ENCODE results near the gene MOGAT1.
"Not testable (repeated sequence)": the region's sequence is repeated elsewhere in the genome, so short reads cannot be mapped to it uniquely, and the experiment has no call there.

The MOGAT1 gene

DNA sequence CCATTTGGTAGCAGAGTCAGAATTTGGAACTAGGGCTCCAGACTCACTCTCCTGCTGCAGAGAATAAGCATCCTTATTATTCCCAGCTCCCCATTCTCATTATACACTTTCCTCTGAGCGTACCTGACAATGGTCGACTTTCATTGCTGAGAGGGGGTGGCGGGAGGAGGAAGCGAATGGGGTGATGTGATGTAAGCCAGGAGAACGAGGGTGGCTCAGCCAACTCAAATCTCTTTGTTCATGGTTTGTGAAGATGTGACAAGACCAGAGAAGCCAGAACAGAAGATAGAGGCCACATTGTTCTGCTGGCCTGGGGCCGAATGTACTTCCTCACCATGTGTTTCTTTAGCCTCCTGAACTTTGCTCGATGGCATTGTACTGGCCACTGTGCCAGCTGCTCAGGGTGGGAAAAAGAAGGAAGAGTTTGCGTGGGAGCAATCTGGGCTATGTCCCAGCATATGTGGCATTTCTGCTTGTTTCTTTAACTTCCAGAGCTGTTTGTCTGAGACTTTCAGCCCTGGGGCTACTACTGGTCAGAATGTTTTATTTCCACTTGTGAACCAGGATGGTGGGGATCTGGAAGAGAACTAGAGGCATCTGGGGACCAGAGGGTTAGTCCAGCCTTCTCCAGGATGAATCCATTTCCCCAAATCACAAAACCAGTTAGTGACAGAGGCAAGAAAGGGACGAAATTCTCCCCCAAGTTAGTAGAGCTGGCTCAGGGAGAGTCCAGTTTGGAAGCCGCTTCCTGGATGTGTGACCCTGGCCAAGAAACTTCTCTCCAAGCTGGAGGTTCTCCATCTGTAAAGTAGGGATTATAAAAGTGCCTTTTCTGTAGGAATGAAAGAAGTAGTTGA is 62.6 kb downstream of the MOGAT1 start:
- Histone ChIP-seq H3K4me3 (no peak overlapping the region), H3K27ac (peak overlapping the region in 2 of 21 experiments; percentile 54 to 59)

DNA sequence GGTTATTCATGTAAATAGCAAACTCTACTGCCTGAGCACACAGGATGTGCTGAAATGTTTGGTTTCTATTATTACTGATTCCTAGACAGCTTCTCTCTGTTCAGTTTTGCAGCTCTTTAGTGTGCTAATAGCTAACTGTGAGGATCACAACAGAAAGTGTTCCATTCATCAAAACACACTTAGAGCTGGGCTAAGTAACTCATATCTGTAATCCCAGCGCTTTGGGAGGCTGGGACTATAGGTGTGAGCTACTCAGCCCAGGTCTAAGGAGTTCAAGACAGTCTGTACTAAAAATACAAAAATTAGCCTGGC is 63.2 kb downstream of the MOGAT1 start:
- H3K27ac ChIP-seq = no peak overlapping the region

DNA sequence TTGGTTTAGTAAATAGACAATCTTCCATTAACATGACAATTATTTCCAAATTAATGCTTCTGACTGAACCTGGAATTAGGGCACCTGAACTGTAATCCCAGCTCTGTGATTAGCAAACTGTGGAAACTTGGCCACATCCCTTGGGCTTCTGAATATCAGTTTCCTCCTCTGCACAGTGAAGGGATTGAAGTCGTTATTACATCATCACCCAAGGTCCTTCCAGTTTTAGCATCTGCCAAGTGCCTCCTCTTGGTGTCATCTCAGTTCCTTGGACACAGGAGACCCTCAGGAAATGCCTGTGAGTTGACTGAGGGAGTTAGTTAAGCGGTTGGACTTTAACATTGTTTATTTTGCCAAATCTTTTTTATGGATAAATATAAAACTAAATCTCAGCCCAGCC is 64.8 kb downstream of the MOGAT1 start:
- no peak overlapping the region for H3K27ac ChIP-seq
- no peak overlapping the region for H3K4me3 ChIP-seq

More for the DNA sequence above, 63.2 kb downstream of the MOGAT1 start:
- H3K4me3 ChIP-seq = no peak overlapping the region

DNA sequence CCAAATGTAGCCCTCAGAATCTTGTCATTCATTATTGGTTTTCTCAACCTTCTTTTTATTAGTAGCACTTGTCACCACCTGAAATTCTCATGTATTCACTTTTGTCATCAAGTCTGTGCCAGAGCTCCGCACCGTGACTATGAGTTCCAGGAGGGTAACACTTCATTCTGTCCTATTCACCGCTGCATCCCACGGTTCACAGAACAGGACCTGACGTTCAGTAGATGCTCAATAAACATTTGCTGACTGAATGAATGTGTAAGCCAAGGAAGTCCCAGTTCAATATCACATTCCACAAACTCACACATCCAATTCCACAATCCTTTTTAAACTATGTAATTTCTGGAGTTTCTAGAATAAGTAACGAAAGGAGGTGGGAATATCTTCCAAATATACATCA is 65.5 kb downstream of the MOGAT1 start:
- H3K27ac ChIP-seq = no peak overlapping the region
- no peak overlapping the region for H3K4me3 ChIP-seq

DNA sequence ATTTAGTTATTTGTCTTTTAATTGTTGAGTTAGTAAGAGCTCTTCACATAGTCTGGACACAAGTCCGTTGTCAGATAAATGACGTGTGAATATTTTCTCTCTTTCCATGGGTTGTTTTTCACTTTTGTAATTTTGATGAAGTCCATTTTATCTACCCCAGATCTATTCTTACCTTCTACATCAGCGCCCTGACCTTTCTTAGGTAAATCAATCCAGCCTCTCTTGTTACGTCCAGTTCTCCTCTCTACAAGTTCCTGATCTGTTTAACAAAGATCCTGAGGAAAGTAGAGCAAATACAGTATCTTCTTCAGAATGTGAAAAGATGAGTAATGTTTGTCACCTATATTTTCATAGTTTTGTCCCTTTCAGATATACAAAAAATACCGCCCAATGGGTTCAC is 66.9 kb downstream of the MOGAT1 start:
- H3K27ac ChIP-seq = no peak overlapping the region

DNA sequence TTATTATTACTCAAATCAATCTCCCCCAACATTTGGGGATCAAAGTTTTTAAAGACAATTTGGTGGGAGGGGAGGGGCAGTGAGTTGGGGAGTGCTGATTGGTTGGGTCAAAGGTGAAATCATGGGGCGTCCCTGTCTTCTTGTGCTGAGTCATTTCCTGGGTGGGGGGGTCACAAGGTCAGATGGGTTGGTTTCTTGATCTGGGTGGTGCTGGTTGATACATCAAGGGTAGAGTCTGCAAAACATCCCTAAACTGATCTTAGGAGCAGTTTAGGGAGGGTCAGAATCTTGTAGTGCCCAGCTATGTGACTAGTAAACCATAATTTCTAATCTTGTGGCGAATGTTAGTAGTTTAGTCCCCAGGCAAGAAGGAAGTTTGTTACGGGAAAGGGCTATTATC is 67.4 kb downstream of the MOGAT1 start:
- Histone ChIP-seq H3K27ac (no peak overlapping the region), H3K4me3 (no peak overlapping the region)

More for the DNA sequence above, 66.9 kb downstream of the MOGAT1 start:
- H3K4me3 ChIP-seq = no peak overlapping the region

DNA sequence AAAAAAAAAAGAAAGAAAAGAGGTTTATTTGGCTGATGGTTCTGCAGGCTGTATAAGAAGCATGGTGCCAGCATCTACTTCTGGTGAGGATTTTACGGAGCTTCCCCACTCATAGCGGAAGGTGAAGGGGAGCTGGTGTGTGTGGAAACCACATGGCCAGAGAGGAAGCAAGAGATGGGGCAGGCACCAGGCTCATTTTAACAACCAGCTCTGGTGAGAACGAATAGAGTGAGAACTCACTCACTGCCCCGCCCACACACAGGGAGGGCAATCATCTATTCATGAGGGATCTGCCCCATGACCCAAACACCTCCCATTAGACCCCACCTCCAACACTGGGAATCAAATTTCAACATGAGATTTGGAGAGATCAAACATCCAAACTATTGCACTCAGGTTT is 68.5 kb downstream of the MOGAT1 start:
- H3K27ac ChIP-seq = no peak overlapping the region
- no peak overlapping the region for H3K4me3 ChIP-seq

DNA sequence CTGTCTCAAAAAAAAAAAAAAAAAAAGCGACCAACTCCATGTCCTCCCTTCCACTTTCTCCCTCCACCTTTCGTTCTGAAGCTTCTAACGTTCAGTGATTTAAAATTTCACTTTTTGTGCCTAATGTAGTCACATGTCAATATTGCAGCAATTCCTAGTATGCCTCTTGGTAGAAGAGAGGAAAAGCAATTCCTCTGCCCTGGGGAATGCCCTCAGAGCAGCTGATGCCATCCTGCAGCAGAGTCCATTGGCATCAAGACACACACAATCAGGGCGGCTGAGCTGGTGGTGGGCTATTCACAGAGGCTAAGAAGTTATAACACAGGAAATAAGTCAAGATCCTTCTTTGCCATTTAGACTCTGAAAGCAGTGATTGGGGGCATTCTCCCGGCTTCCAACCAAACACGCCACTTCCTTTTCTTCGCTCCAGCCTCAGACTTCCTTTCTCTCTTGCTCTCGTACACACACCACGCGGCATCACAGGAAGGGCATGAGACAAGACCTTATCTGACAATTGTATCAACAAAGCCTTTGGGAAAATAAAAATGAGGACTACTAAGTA is 71.9 kb downstream of the MOGAT1 start:
- peak overlapping the region in 1 of 21 experiments; percentile 2 for H3K27ac ChIP-seq
- no peak overlapping the region for H3K4me3 ChIP-seq

DNA sequence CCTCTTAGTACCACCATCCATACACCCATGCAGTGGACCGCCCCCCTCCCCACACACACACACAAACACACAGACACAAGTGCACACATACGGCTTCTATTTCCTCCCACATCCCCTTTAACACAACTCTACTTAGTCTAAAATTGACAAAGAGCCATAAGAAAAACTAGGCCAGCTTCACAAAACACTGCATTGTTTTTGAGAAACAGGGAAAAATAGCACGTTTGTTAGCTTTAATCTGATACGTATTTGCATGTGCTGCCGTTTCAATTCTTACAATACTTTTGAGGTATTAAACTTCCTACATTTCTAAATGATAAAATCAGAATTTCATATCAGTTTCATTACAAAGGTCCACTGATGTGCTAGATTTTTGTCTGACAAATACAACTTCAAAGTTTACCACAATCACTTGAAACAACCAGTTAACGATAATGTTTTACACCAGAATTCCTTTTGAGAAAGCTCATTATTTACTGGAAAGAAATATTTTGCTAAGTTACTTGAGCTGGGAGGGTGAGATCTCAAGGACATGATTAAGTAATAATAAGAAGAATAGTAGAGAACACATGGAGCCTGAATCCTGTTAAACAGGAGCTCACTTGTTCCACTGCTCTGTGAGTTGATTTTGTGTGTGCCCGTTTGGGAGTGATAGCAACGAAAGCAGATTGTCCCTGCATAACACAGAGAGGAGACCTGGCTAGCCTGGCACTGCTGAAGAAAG is 74.5 kb downstream of the MOGAT1 start:
- H3K4me3 ChIP-seq = no peak overlapping the region
- H3K27ac ChIP-seq = no peak overlapping the region

DNA sequence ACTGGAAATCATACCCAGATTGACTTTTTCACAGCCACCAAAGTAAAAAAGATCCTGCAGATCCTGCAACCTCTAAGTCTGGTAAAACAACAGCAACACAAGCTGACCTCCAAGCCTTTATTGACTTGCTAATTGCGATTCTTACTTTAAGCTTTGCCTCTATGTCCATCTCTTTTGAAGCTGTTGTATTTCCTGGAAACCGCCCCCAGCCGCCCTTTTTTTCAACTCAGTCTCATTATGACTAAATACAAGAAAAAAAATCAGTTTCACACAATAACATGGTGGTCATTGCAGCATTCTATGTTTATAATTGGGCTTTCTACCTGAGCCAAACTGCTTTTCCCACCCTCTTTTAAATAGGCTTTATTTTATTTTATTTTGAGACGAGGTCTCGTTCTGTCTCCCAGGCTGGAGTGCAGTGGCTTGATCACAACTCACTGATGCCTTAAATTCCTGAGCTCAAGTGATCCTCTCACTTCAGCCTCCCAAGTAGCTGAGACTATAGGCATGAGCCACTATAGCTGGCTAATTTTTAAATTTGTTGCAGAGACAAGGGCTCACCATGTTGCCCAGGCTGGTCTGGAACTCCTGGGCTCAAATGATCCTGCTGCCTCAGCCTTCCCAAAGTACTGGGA is 76.2 kb downstream of the MOGAT1 start:
- no peak overlapping the region for H3K27ac ChIP-seq
- H3K4me3 ChIP-seq = no peak overlapping the region

DNA sequence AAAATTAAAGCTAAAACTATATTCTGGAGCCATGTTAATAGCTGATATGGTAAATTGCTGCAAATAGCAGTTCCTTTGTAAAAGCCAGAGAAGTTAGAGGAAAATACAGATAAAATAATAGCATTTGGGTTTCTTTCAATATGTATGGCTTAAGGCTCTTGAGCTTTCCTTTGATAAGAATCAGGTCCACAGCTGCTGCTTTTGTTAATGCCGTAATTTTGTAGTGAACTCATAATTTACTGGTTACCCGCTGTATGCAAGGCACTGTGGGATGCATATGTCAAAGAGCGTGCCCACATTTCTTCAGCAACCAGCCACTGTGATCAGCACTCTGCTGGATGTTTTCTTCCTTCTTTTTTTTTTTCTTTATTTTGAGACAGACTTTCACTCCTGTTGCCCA is 79.1 kb downstream of the MOGAT1 start:
- Histone ChIP-seq H3K4me3 (no peak overlapping the region), H3K27ac (no peak overlapping the region)

DNA sequence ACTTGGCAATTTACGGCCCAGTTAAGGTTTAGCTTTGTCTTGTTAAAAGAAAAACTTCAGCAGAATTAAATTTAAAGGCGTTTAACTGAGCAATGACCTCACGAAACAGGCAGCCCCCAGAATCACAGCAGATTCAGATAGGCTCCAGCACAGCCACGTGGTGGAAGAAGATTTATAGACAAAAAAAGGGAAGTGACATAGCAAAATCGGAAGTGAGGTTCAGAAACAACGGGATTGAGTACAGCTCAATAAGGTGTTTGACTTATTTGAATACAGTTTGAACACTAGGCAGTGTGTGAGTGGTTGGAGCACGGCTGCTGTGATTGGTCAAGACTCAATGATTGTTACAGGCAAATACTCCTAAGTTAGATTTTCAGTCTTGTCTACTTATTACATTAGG is 79.8 kb downstream of the MOGAT1 start:
- no peak overlapping the region for H3K27ac ChIP-seq

DNA sequence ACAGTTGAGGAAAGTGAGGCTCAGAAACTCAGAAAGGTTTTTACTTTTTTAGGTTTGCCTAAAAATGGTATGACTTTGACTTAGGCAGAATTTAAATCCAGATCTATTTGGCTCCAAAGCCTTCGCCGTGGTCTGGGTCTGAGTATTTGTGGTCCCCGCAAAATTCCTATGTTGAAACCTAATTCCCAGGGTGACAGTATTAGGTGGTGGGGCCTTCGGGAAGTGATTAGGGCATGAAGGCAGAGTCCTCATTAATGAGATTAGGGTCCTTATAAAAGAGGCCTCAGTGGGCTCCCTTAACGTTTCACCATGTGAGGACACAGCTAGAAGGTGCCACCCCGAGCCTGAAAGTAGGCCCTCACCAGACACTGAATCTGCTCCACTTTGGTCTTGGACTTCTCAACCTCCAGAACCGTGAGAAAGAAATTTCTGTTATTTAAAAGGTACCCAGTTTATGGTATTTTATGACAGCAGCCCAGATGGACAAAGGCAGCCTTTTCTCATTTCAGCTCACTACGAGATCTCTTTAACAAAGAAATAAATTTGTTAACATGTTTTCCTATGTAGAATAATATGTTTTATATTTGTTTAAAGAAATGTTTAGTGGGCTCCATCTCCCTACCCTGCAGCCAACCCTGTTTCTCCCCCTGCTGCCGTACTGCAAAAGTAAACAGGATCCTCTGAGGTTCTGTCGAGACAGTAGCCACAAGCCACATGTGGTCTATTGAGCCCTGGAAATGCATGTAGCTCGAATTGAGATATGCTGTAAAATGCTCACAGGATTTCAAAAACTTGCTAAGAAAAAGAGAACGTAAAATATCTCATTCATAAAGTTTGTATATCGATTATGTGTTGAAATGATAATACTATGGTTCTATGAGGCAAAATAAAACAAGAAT is 80.6 kb downstream of the MOGAT1 start:
- Histone ChIP-seq H3K27ac (no peak overlapping the region), H3K4me3 (no peak overlapping the region)

More for the DNA sequence above, 79.8 kb downstream of the MOGAT1 start:
- H3K4me3 ChIP-seq = no peak overlapping the region

DNA sequence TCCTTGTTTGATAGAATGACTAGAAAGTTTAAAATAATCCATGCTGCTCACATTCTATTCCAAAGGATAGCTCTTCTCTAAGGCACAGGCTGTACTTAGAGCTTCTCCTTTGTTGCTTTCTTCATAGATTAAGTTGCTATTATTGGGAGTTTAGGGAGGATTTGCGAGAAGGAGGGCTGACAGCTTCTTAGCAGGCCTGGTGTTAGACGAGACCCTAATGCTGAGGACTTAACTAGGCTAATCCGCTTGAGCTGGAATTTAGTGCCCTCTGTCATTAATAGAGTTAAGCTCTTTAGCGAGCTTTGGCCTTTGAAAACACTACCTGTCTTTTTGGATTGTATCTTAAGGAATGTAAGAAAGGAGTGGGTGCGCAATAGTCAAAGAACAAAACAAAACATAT is 81.3 kb downstream of the MOGAT1 start:
- H3K27ac ChIP-seq = no peak overlapping the region

DNA sequence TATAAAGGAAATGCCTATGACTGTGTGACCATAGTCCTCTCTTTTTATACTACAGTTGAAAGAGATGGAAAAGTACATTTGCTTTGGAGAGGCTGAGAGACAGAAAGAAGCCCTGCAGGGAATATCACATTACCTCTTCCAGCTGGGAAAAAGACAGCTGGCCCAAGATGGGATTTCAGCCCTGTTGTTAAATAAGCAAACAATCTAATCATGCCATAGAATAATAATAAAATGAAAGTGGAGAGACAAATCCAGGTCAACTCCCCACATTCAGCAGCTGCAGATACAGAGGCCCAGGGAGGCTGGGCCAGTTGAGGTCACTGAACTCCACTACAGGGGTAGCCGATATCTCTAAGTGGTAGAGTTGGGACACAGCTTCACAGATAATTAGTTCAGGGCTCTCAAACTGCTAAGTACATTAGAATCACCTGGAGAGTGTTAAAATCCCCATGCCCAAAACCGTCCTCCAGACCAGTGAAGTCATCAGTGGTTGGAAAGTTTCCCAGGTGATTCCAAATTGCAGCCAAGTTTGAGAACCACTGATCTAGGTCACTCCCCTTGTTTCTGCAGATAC is 81.9 kb downstream of the MOGAT1 start:
- Histone ChIP-seq H3K4me3 (no peak overlapping the region), H3K27ac (no peak overlapping the region)

More for the DNA sequence above, 81.3 kb downstream of the MOGAT1 start:
- no peak overlapping the region for H3K4me3 ChIP-seq

DNA sequence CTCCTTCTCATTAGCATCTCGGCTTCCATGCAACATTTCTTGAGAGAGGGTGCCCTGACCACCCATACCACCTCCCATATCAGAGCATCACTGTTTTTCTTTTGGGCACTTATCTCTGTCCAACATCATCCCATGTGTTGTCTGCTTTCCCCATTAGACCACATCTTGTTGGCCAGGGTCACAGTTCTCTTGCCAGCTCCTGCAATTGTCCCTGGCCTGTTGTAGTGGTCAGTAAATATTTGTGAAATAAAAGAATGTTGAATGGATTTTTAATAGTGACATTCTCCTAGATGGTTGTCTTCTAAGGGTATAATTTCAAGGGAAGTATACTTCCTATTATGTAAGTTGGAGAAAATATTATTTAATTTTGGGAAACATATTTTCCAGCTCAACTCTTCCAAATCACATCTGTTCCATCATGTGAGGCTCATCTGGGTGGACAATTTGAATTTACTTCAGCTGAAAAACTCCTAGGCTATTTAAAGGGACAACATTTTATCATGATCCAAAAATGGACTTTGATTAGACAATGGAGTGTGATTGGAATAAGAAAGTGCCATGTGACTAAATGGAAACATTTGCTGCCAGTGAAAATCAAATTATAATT is 83.0 kb downstream of the MOGAT1 start:
- Histone ChIP-seq H3K4me3 (no peak overlapping the region), H3K27ac (no peak overlapping the region)

DNA sequence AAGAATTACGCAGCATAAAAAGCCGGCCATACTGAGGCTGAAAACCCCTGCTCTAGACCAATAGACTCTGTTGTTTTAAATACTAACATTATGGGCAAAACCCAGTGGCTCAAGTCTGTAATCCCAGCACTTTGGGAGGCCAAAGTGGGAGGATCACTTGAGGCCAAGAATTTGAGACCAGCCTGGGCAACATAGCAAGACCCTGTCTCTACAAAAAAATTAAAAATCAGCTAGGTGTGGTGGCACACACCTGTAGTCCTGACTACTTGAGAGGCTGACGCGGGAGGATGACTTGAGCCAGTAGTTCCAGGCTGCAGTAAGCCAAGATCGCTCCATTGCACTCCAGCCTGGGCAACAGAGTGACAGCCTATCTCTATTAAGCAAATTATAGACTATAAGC is 84.1 kb downstream of the MOGAT1 start:
- H3K4me3 ChIP-seq, H3K27ac ChIP-seq: not testable (repeated sequence)

DNA sequence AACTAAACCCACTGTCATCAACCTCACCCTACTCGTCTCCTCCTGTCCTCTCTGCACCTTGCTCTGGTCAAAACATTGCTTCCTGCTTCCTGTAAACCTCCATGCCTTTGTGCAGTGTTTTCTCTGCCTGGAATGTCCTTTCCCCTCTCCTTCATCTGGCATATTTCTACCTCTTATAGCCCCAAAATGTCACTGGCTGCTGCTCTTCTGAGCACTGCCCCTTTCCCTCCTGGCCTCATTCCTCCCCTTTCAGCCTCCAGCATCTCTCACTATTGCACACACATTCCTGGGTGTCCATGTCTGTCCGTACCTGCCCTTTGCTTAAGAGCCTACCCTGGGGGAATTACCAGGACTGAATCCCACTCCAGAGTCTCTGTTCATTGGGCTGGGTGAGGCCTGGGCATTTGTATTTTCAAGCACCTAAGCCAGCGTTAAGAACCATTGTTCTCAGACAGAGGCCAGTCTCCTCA is 84.9 kb downstream of the MOGAT1 start:
- peak overlapping the region in 1 of 21 experiments; percentile 33 for H3K27ac ChIP-seq
- H3K4me3 ChIP-seq = no peak overlapping the region

Data from skin epidermis (tissue), 12 donors.